IMR-90 (cell line): Measurements from ENCODE around the gene MYL12B. TPM values are rescaled to one million over a fixed set of nuclear protein-coding genes. Genes with fewer than 3 reads are reported as not detected.
A peak's percentile ranks its signal among the peaks of the same experiment; 100 is the strongest.

Experiments used
- ATAC-seq: fragments of 200-7000 bp; cut with Tn5 transposase; 2 replicates; pipeline ENCODE4 v1.9.1; 2020; ENCODE audit warnings: low read depth, mild to moderate bottlenecking, moderate library complexity
- BruUV-seq: library from RNA; stranded (reverse); fragments of 400-500 nt; replicated peaks from 2 replicates; lab custom pipeline; 2021; lab: Mats Ljungman, UMichigan
- CTCF ChIA-PET: fragments of 300-600 bp; formaldehyde crosslinking; extraction: SDS; loops from one replicate; lab custom pipeline; 2021; ENCODE audit warnings: antibody characterized with exemption; lab: Yijun Ruan, JAX
- POLR2A ChIA-PET: fragments of 300-600 bp; sonication (Branson Sonifier 250); formaldehyde crosslinking; loops from one replicate; lab custom pipeline; 2022; ENCODE audit warnings: antibody characterized with exemption; ENCODE audit not compliant: unreplicated experiment; lab: Charles Lee
- DNase-seq: peaks from one replicate; pipeline ENCODE4 v3.0.0; 2013
- H2AFZ ChIP-seq: replicated peaks from 2 replicates; pipeline ENCODE3; 2013; ENCODE audit warnings: low read length, mild to moderate bottlenecking; ENCODE audit not compliant: poor library complexity
- H2AK5ac ChIP-seq: 2 replicates; pipeline ENCODE4 v1.6.1; 2013; ENCODE audit warnings: low read depth, low read length, inconsistent platforms
- H2AK9ac ChIP-seq: replicated peaks from 2 replicates; pipeline ENCODE3; 2013; ENCODE audit warnings: mild to moderate bottlenecking, low read depth, low read length, moderate library complexity; ENCODE audit not compliant: poor library complexity
- H2BK120ac ChIP-seq: 2 replicates; pipeline ENCODE4 v1.6.1; 2013; ENCODE audit warnings: low read depth, low read length, inconsistent platforms
- H2BK15ac ChIP-seq: 3 replicates; pipeline ENCODE4 v1.6.1; 2013; ENCODE audit warnings: low read depth, low read length, inconsistent platforms
- H2BK20ac ChIP-seq: 2 replicates; pipeline ENCODE4 v1.6.1; 2013; ENCODE audit warnings: low read depth, mild to moderate bottlenecking, inconsistent platforms, low read length, moderate library complexity
- H2BK5ac ChIP-seq: 2 replicates; pipeline ENCODE4 v1.6.1; 2013; ENCODE audit warnings: mild to moderate bottlenecking, low read depth, low read length, inconsistent platforms; ENCODE audit not compliant: poor library complexity, severe bottlenecking
- H3K14ac ChIP-seq: replicated peaks from 2 replicates; pipeline ENCODE4 v1.6.1; 2013; ENCODE audit warnings: low read depth, low read length, inconsistent platforms
- H3K18ac ChIP-seq: 2 replicates; pipeline ENCODE4 v1.6.1; 2013; ENCODE audit warnings: low read depth, low read length, control low read depth
- H3K23ac ChIP-seq: 2 replicates; pipeline ENCODE4 v1.6.1; 2013; ENCODE audit warnings: low read depth, low read length, inconsistent platforms
- H3K27ac ChIP-seq: 2 replicates; pipeline ENCODE4 v1.5.1; 2013; ENCODE audit warnings: mild to moderate bottlenecking, control low read depth, low read length; ENCODE audit not compliant: insufficient read depth
- H3K27me3 ChIP-seq: 2 replicates; pipeline ENCODE4 v1.6.1; 2013; ENCODE audit warnings: low read length; ENCODE audit not compliant: control insufficient read depth, insufficient read depth
- H3K36me3 ChIP-seq: 2 replicates; pipeline ENCODE4 v1.6.1; 2013; ENCODE audit warnings: low read length, mixed read lengths; ENCODE audit not compliant: control insufficient read depth, insufficient read depth
- H3K4ac ChIP-seq: 2 replicates; pipeline ENCODE4 v1.6.1; 2013; ENCODE audit warnings: low read depth, low read length, inconsistent platforms
- H3K4me1 ChIP-seq: 2 replicates; pipeline ENCODE4 v1.6.1; 2013; ENCODE audit warnings: low read length, mixed read lengths; ENCODE audit not compliant: control insufficient read depth, insufficient read depth
- H3K4me2 ChIP-seq: 2 replicates; pipeline ENCODE4 v1.6.1; 2013; ENCODE audit warnings: low read depth, mild to moderate bottlenecking, control low read depth, low read length, moderate library complexity
- H3K4me3 ChIP-seq: 2 replicates; pipeline ENCODE4 v1.5.1; 2013; ENCODE audit warnings: low read depth, mild to moderate bottlenecking, control low read depth, low read length, moderate library complexity; ENCODE audit not compliant: insufficient read depth
- H3K56ac ChIP-seq: 2 replicates; pipeline ENCODE4 v1.6.1; 2013; ENCODE audit warnings: low read length, inconsistent platforms; ENCODE audit not compliant: insufficient read depth; ENCODE audit errors: extremely low read depth
- H3K79me1 ChIP-seq, 2 experiments: 2 replicates each; pipeline ENCODE4 v1.6.1; 2013; ENCODE audit warnings: low read length in 2 of 2, inconsistent platforms in 1 of 2, low read depth in 1 of 2
- H3K9ac ChIP-seq: 2 replicates; pipeline ENCODE4 v1.6.1; 2013; ENCODE audit warnings: low read depth, low read length, control low read depth
- H3K9me1 ChIP-seq: 2 replicates; pipeline ENCODE4 v1.6.1; 2013; ENCODE audit warnings: low read length, inconsistent platforms; ENCODE audit not compliant: insufficient read depth
- H3K9me3 ChIP-seq: 2 replicates; pipeline ENCODE4 v1.6.1; 2013; ENCODE audit warnings: low read length; ENCODE audit not compliant: control insufficient read depth, insufficient read depth
- H4K20me1 ChIP-seq: 2 replicates; pipeline ENCODE4 v1.6.1; 2013; ENCODE audit warnings: low read length, inconsistent platforms; ENCODE audit not compliant: insufficient read depth
- H4K5ac ChIP-seq: 2 replicates; pipeline ENCODE4 v1.6.1; 2013; ENCODE audit warnings: mild to moderate bottlenecking, low read depth, low read length, control low read depth
- H4K8ac ChIP-seq, 2 experiments: 2 replicates each; pipeline ENCODE4 v1.6.1; 2013; ENCODE audit warnings: low read depth in 2 of 2, low read length in 2 of 2, control low read depth in 1 of 2, inconsistent platforms in 1 of 2
- H4K91ac ChIP-seq: 2 replicates; pipeline ENCODE4 v1.6.1; 2013; ENCODE audit warnings: low read depth, low read length, inconsistent platforms; ENCODE audit not compliant: insufficient read depth
- CEBPB ChIP-seq: IDR thresholded peaks from 2 replicates; pipeline ENCODE4 v1.6.1; 2012; ENCODE audit warnings: low read depth, low read length, improper control_type of control experiment
- FOS ChIP-seq: fragments of 150-350 bp; IDR thresholded peaks from 2 replicates; pipeline ENCODE4 v1.6.1; 2016; ENCODE audit warnings: low read depth, low read length
- MAFK ChIP-seq: IDR thresholded peaks from 2 replicates; pipeline ENCODE4 v1.6.1; 2012; ENCODE audit warnings: low read depth, low read length, improper control_type of control experiment
- MXI1 ChIP-seq: IDR thresholded peaks from 2 replicates; pipeline ENCODE4 v1.6.1; 2012; ENCODE audit warnings: low read depth, mild to moderate bottlenecking, low read length, moderate library complexity, borderline replicate concordance
- NFE2L2 ChIP-seq: fragments of 150-350 bp; IDR thresholded peaks from 2 replicates; pipeline ENCODE4 v1.6.1; 2016; ENCODE audit warnings: low read depth, mild to moderate bottlenecking, low read length
- WGBS, 2 experiments: methylation state at CpG; one replicate each; pipeline versions ENCODE4 v1.1.5 to v1.1.7; 2013; ENCODE audit warnings: missing lambda C conversion rate in 2 of 2; ENCODE audit not compliant: insufficient read length in 1 of 2; ENCODE audit errors: extremely low coverage in 2 of 2; 5-methylcytosine and 5-hydroxymethylcytosine counted together
- dilution Hi-C: fragments of 300-500 bp; cut with HindIII; formaldehyde crosslinking; loops from one replicate; pipeline ENCODE4 v1.14.3; 2018; ENCODE audit warnings: low sequenced_read_pairs; ENCODE audit not compliant: unreplicated experiment
- in situ Hi-C: fragments of 300-500 bp; cut with MboI; formaldehyde crosslinking; loops from 3 replicates; pipeline ENCODE4 v1.14.3; 2019; ENCODE audit warnings: low sequenced_read_pairs, inconsistent platforms, mixed read lengths
- intact Hi-C: fragments of 100-400 bp; cut with micrococcal nuclease; formaldehyde crosslinking; loops from 2 replicates; pipeline ENCODE4 v1.10.0; 2022
- polyA plus RNA-seq, 3 experiments: library from polyadenylated mRNA; depleted of rRNA; stranded (reverse); fragments of >200 nt; gene quantifications; 2 replicates each; pipeline ENCODE4 v1.2.3, GENCODE V29; 2012; ENCODE audit warnings: low replicate concordance in 1 of 3
- total RNA-seq: library from RNA; depleted of rRNA; stranded (reverse); fragments of >200 nt; gene quantifications from 2 replicates; pipeline ENCODE4 v1.2.3, GENCODE V29; 2012
- TF ChIP-seq, protein P1 (sequence below): conservative IDR thresholded peaks from 2 replicates; pipeline ENCODE4 v1.5.1; 2012; ENCODE audit warnings: mild to moderate bottlenecking, low read depth, low read length, improper control_type of control experiment
- TF ChIP-seq, protein P2 (sequence below): fragments of 150-350 bp; IDR thresholded peaks from 2 replicates; pipeline ENCODE4 v1.6.1; 2017; ENCODE audit warnings: mild to moderate bottlenecking, antibody characterized with exemption, low read length, low read depth

Gene MYL12B
- total and polyA plus RNA-seq, 2 of the 4 experiments (the other 2 are of a cell fraction): 692 to 816 TPM

DNA sequence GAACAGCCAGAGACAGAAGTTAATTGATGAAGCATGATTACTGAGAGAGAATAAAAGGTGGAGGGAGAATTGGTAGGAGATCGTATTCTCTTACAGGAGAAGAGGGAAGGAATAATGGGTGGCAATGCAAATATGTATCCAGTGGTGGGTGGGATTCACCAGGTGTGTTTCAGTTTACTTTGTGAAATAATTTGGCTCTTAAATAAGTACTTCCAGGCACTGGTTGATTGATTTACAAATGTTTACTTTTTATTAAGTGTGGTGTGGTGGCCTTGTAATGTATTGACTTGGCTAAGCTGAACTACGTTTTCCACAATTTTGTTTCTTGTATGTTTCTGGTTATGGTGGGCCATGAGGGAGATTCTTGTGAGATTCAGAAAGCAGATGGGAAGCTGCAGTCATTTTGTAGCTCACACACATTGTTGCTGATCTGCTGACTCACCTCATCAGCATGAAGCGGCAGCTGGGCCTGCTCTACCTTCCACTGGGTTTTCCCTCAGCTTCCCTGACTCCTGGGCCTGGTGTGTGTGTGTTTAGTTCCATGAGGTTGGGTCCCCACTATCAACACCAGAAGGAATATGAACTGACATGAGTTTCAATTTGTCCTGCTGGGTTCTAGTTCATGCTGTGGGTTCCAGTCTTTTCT, 32.6 kb downstream of the MYL12B start:
- Histone ChIP-seq H3K9me3 (no peaks in the 10 kb centered on the region), H3K36me3 (no peaks in the 10 kb centered on the region), H3K4me1 (peaks cover 13% of the 10 kb centered on the region), H2BK5ac (peak overlapping the region; percentile 92), H2BK120ac (peak overlapping the region; percentile 58), H3K56ac (peak overlapping the region; percentile 48; the same call in 1 of the 2 replicates), H3K9ac (no peak overlapping the region; the same call in 1 of the 2 replicates), H3K79me1 (peaks cover 0 to 10% of the 10 kb centered on the region in 2 experiments; a peak in 1 of 4 replicates), H4K91ac (peak overlapping the region; percentile 67), H2BK15ac (peak overlapping the region; percentile 81), H3K4me3 (no peak overlapping the region), H3K27me3 (no peaks in the 10 kb centered on the region), H3K4ac (peak overlapping the region; percentile 58), H2AK5ac (peak overlapping the region; percentile 37), H2AFZ (peak overlapping the region; percentile 75), H4K5ac (peak overlapping the region; percentile 0; the same call in 1 of the 2 replicates), H3K18ac (peak overlapping the region; percentile 62; the same call in 1 of the 2 replicates), H3K9me1 (0 out of 2 replicates have a peak, but pooled peaks cover 3% of the 10 kb centered on the region), H4K8ac (peak overlapping the region; percentile 1 to 75), H3K27ac (peak overlapping the region; percentile 18; the same call in 1 of the 2 replicates), H3K14ac (peak overlapping the region; percentile 40), H2AK9ac (peak overlapping the region; percentile 43), H4K20me1 (no peaks in the 10 kb centered on the region), H2BK20ac (peak overlapping the region; percentile 74), H3K4me2 (peak overlapping the region; percentile 38; the same call in 1 of the 2 replicates), H3K23ac (peak overlapping the region; percentile 1; the same call in 1 of the 2 replicates)
- DNase-seq (peak; percentile 92), ATAC-seq (peak; percentile 94)
- no TSS peak for BruUV-seq
- CTCF ChIA-PET: interaction anchor here (0.5 to 1.6 kb wide), 3 partner anchors 13 to 477 kb away, joined by 3 to 5 read pairs (median 4); no protein-coding TSS in a partner anchor
- 86 to 100% methylated on average over 1 of the region's 3 CpGs for WGBS, 2 experiments
- dilution Hi-C loops: no loop called here
- intact Hi-C loops: no loop called here
- TF ChIP-seq, protein P1, sequence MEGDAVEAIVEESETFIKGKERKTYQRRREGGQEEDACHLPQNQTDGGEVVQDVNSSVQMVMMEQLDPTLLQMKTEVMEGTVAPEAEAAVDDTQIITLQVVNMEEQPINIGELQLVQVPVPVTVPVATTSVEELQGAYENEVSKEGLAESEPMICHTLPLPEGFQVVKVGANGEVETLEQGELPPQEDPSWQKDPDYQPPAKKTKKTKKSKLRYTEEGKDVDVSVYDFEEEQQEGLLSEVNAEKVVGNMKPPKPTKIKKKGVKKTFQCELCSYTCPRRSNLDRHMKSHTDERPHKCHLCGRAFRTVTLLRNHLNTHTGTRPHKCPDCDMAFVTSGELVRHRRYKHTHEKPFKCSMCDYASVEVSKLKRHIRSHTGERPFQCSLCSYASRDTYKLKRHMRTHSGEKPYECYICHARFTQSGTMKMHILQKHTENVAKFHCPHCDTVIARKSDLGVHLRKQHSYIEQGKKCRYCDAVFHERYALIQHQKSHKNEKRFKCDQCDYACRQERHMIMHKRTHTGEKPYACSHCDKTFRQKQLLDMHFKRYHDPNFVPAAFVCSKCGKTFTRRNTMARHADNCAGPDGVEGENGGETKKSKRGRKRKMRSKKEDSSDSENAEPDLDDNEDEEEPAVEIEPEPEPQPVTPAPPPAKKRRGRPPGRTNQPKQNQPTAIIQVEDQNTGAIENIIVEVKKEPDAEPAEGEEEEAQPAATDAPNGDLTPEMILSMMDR: no peak
- peak; percentile 52; the same call in 1 of the 2 replicates for TF ChIP-seq FOS
- TF ChIP-seq, protein P2, sequence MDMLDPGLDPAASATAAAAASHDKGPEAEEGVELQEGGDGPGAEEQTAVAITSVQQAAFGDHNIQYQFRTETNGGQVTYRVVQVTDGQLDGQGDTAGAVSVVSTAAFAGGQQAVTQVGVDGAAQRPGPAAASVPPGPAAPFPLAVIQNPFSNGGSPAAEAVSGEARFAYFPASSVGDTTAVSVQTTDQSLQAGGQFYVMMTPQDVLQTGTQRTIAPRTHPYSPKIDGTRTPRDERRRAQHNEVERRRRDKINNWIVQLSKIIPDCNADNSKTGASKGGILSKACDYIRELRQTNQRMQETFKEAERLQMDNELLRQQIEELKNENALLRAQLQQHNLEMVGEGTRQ: no peak
- peak; percentile 52; the same call in 1 of the 2 replicates for TF ChIP-seq NFE2L2
- peak; percentile 14; the same call in 1 of the 2 replicates for TF ChIP-seq MXI1
- TF ChIP-seq MAFK: 0 out of 2 replicates have a peak, but pooled peaks have one; percentile 20
- no peak for TF ChIP-seq CEBPB
- in situ Hi-C loops: no loop called here
- POLR2A ChIA-PET: interaction anchor here (0.6 kb wide), 1 partner anchor 250 kb away, joined by 3 read pairs; no protein-coding TSS in a partner anchor
